ENCODE data around the gene NEK11. TPM values are rescaled to one million over a fixed set of nuclear protein-coding genes. Genes with fewer than 3 reads are reported as not detected.
"Not testable (repeated sequence)": the region's sequence is repeated elsewhere in the genome, so short reads cannot be mapped to it uniquely, and the experiment has no call there.

NEK11 gene
- total and polyA plus RNA-seq, 9 donors, result 6.3 to 11.5 (median 7.5) TPM

- Histone ChIP-seq H3K27ac (ENCODE audit: low read length) (no peak overlapping the region), H3K4me3 (ENCODE audit: low read length) (no peak overlapping the region), H3K27me3 (ENCODE audit: control insufficient read depth, insufficient read depth, low read length) (no peaks in the 10 kb centered on the region), H3K9me3 (replicated peaks; ENCODE audit: control insufficient read depth, low read depth, low read length) (no peaks in the 10 kb centered on the region), H3K4me1 (ENCODE audit: control insufficient read depth, insufficient read depth, low read length) (no peaks in the 10 kb centered on the region), H3K36me3 (ENCODE audit: control insufficient read depth, insufficient read depth, low read length) (no peaks in the 10 kb centered on the region)
- no peak for DNase-seq
- WGBS (ENCODE audit: insufficient coverage), result no CpG with 5 or more reads among the region's 2 CpGs
Observed at GRCh38 chr3:131315162-131315561, 288.5 kb downstream of the NEK11 start.

DNA sequence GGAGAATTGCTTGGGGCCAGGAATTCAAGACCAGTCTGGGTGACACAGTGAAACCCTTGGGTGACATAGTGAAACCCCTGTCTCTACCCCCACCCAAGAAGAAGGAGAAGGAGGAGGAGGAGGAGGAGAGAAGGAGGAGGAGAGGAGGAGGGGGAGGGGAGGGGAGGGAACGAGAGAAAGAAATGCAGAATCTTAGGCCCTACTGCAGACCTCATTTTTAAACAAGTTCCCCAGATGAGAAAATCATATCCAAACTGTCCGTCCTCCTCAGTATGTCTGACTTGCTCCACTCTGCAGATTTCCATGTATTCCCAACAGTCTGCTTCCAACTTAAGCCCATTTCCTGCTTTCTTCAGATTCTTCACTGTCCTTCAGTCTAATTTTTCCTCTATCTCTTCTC is 291.0 kb downstream of the NEK11 start:
- H3K36me3 ChIP-seq (ENCODE audit: control insufficient read depth, insufficient read depth, low read length), result no peaks in the 10 kb centered on the region
- no peaks in the 10 kb centered on the region for H3K4me1 ChIP-seq (ENCODE audit: control insufficient read depth, insufficient read depth, low read length)
- DNase-seq, result no peak
- H3K27me3 ChIP-seq (ENCODE audit: control insufficient read depth, insufficient read depth, low read length), result no peaks in the 10 kb centered on the region
- no peaks in the 10 kb centered on the region for H3K9me3 ChIP-seq (replicated peaks; ENCODE audit: control insufficient read depth, low read depth, low read length)
- H3K27ac ChIP-seq (ENCODE audit: low read length), result no peak overlapping the region
- 60% methylated on average over 1 of the region's 2 CpGs for WGBS (ENCODE audit: insufficient coverage)
- H3K4me3 ChIP-seq (ENCODE audit: low read length), result no peak overlapping the region

DNA sequence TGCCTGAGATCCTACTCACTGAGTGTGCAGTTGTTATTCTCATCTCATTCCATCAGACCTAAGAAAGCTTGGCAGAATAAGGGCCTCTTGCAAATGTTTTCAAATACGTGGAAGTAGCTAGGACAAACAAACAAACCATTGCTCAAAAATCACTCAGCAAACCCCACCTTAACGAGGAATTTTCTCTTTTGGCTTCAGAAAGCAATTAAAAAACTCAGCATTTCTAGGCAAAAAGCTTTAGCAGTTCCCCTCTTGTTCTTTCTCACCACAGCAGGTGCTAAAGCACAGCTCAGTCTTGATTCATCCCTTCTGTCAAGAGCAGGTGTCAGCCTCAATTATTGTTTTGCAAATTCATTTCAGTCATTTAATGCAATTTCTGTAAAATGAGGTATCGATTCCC is 296.3 kb downstream of the NEK11 start:
- DNase-seq, result no peak
- H3K36me3 ChIP-seq (ENCODE audit: control insufficient read depth, insufficient read depth, low read length), result no peaks in the 10 kb centered on the region
- H3K27ac ChIP-seq (ENCODE audit: low read length), result no peak overlapping the region
- H3K4me3 ChIP-seq (ENCODE audit: low read length), result no peak overlapping the region
- no peaks in the 10 kb centered on the region for H3K27me3 ChIP-seq (ENCODE audit: control insufficient read depth, insufficient read depth, low read length)
- H3K4me1 ChIP-seq (ENCODE audit: control insufficient read depth, insufficient read depth, low read length), result no peaks in the 10 kb centered on the region
- no peaks in the 10 kb centered on the region for H3K9me3 ChIP-seq (replicated peaks; ENCODE audit: control insufficient read depth, low read depth, low read length)
- 77% methylated on average over 2 of the region's 3 CpGs for WGBS (ENCODE audit: insufficient coverage)

- H3K9me3 ChIP-seq (replicated peaks; ENCODE audit: control insufficient read depth, low read depth, low read length), result no peaks in the 10 kb centered on the region
- no peaks in the 10 kb centered on the region for H3K27me3 ChIP-seq (ENCODE audit: control insufficient read depth, insufficient read depth, low read length)
- H3K4me1 ChIP-seq (ENCODE audit: control insufficient read depth, insufficient read depth, low read length), result no peaks in the 10 kb centered on the region
- H3K4me3 ChIP-seq (ENCODE audit: low read length), result no peak overlapping the region
- no peaks in the 10 kb centered on the region for H3K36me3 ChIP-seq (ENCODE audit: control insufficient read depth, insufficient read depth, low read length)
- DNase-seq, result no peak
- no peak overlapping the region for H3K27ac ChIP-seq (ENCODE audit: low read length)
- WGBS (ENCODE audit: insufficient coverage), result 65% methylated on average over 2 of the region's 2 CpGs
Observed at GRCh38 chr3:131323792-131324191, 297.1 kb downstream of the NEK11 start.

GRCh38 chr3:131324923-131325322 is 298.2 kb downstream of the NEK11 start:
- H3K36me3 ChIP-seq (ENCODE audit: control insufficient read depth, insufficient read depth, low read length), result no peaks in the 10 kb centered on the region
- no peak for DNase-seq

DNA sequence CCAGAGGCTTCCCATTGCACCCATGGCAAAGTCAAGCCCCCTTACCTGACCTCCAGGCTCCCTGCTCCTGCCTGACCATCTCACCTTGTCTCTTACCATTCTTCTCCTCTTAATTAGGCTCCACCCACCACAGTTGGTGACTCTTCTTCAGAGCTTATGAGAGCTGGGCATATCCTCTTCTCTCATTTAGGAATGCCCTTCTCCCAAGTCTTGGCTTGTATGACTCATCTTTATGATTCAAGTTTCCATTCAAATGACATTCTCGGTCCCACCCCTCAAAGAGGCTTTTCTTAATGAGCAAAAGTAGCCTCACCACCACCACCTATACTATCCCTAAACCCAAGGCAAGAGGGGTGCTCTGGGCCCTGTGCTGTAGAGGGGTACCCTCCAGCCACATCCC is 299.6 kb downstream of the NEK11 start:
- no peak overlapping the region for H3K27ac ChIP-seq (ENCODE audit: low read length)
- no CpG with 5 or more reads among the region's 1 CpG for WGBS (ENCODE audit: insufficient coverage)
- no peaks in the 10 kb centered on the region for H3K36me3 ChIP-seq (ENCODE audit: control insufficient read depth, insufficient read depth, low read length)
- H3K4me1 ChIP-seq (ENCODE audit: control insufficient read depth, insufficient read depth, low read length), result no peaks in the 10 kb centered on the region
- DNase-seq, result no peak
- no peaks in the 10 kb centered on the region for H3K9me3 ChIP-seq (replicated peaks; ENCODE audit: control insufficient read depth, low read depth, low read length)
- H3K27me3 ChIP-seq (ENCODE audit: control insufficient read depth, insufficient read depth, low read length), result no peaks in the 10 kb centered on the region
- no peak overlapping the region for H3K4me3 ChIP-seq (ENCODE audit: low read length)

More at GRCh38 chr3:131324923-131325322, 298.2 kb downstream of the NEK11 start:
- Histone ChIP-seq H3K4me3 (ENCODE audit: low read length) (no peak overlapping the region), H3K27me3 (ENCODE audit: control insufficient read depth, insufficient read depth, low read length) (no peaks in the 10 kb centered on the region), H3K27ac (ENCODE audit: low read length) (no peak overlapping the region), H3K4me1 (ENCODE audit: control insufficient read depth, insufficient read depth, low read length) (no peaks in the 10 kb centered on the region), H3K9me3 (replicated peaks; ENCODE audit: control insufficient read depth, low read depth, low read length) (no peaks in the 10 kb centered on the region)

- no peak for DNase-seq
- no peaks in the 10 kb centered on the region for H3K27me3 ChIP-seq (ENCODE audit: control insufficient read depth, insufficient read depth, low read length)
- WGBS (ENCODE audit: insufficient coverage), result 39% methylated on average over 2 of the region's 3 CpGs
Observed at GRCh38 chr3:131328721-131329120, 302.0 kb downstream of the NEK11 start.

DNA sequence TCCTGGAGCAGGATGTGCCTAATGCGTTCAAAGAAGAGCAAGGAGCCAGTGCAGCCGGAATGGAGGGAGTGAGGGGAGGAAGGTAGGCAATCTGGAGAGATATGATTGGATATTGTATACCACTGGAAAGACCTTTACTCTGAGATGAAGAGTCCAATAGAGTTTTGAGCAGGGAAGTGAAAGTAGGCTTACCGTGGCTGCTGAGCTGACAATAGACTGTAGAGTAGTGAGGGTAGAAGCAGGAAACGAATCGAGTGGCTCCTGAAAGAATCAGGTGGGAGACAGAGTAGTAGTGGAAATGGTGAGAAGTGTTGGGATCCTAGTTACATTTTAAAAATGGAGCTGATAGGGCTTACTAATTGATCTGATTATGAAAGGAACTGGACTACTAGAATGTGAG is 303.1 kb downstream of the NEK11 start:
- H3K36me3 ChIP-seq (ENCODE audit: control insufficient read depth, insufficient read depth, low read length), result no peaks in the 10 kb centered on the region
- no peak for DNase-seq
- 85% methylated on average over 5 of the region's 5 CpGs for WGBS (ENCODE audit: insufficient coverage)
- no peak overlapping the region for H3K4me3 ChIP-seq (ENCODE audit: low read length)
- no peaks in the 10 kb centered on the region for H3K9me3 ChIP-seq (replicated peaks; ENCODE audit: control insufficient read depth, low read depth, low read length)
- no peaks in the 10 kb centered on the region for H3K27me3 ChIP-seq (ENCODE audit: control insufficient read depth, insufficient read depth, low read length)
- no peaks in the 10 kb centered on the region for H3K4me1 ChIP-seq (ENCODE audit: control insufficient read depth, insufficient read depth, low read length)
- no peak overlapping the region for H3K27ac ChIP-seq (ENCODE audit: low read length)

More at GRCh38 chr3:131328721-131329120, 302.0 kb downstream of the NEK11 start:
- no peak overlapping the region for H3K27ac ChIP-seq (ENCODE audit: low read length)
- H3K9me3 ChIP-seq (replicated peaks; ENCODE audit: control insufficient read depth, low read depth, low read length), result no peaks in the 10 kb centered on the region
- H3K4me3 ChIP-seq (ENCODE audit: low read length), result no peak overlapping the region
- H3K4me1 ChIP-seq (ENCODE audit: control insufficient read depth, insufficient read depth, low read length), result no peaks in the 10 kb centered on the region
- no peaks in the 10 kb centered on the region for H3K36me3 ChIP-seq (ENCODE audit: control insufficient read depth, insufficient read depth, low read length)

- not testable (repeated sequence) for H3K9me3 ChIP-seq (replicated peaks; ENCODE audit: control insufficient read depth, low read depth, low read length); H3K4me3 ChIP-seq (ENCODE audit: low read length)
- 89% methylated on average over 14 of the region's 27 CpGs for WGBS (ENCODE audit: insufficient coverage)
Observed at GRCh38 chr3:131331456-131332085, 304.9 kb downstream of the NEK11 start.

GRCh38 chr3:131338948-131339640 is 312.4 kb downstream of the NEK11 start:
- Histone ChIP-seq H3K27me3 (ENCODE audit: control insufficient read depth, insufficient read depth, low read length) (no peaks in the 10 kb centered on the region), H3K27ac (ENCODE audit: low read length) (peak overlapping the region; percentile 49), H3K4me1 (ENCODE audit: control insufficient read depth, insufficient read depth, low read length) (no peaks in the 10 kb centered on the region), H3K36me3 (ENCODE audit: control insufficient read depth, insufficient read depth, low read length) (no peaks in the 10 kb centered on the region), H3K4me3 (ENCODE audit: low read length) (no peak overlapping the region), H3K9me3 (replicated peaks; ENCODE audit: control insufficient read depth, low read depth, low read length) (peaks cover 5% of the 10 kb centered on the region)
- no CpG with 5 or more reads among the region's 3 CpGs for WGBS (ENCODE audit: insufficient coverage)
- DNase-seq, result no peak

More at GRCh38 chr3:131331456-131332085, 304.9 kb downstream of the NEK11 start:
- not testable (repeated sequence) for H3K36me3 ChIP-seq (ENCODE audit: control insufficient read depth, insufficient read depth, low read length); H3K27me3 ChIP-seq (ENCODE audit: control insufficient read depth, insufficient read depth, low read length); H3K4me1 ChIP-seq (ENCODE audit: control insufficient read depth, insufficient read depth, low read length); H3K27ac ChIP-seq (ENCODE audit: low read length); DNase-seq
